Myocyte (in vitro differentiated cells): ENCODE data around the gene NXN. TPM values are rescaled to one million over a fixed set of nuclear protein-coding genes. Genes with fewer than 3 reads are reported as not detected.
"Not testable (repeated sequence)": the region's sequence is repeated elsewhere in the genome, so short reads cannot be mapped to it uniquely, and the experiment has no call there.

ENCODE experiments used
- DNase-seq: peaks from one replicate; pipeline ENCODE4 v3.0.0-alpha.2; 2012; ENCODE audit warnings: low read depth
- total RNA-seq: library from RNA; depleted of rRNA; stranded (reverse); fragments of >200 nt; gene quantifications from 2 replicates; pipeline ENCODE4 v1.2.3, GENCODE V29; 2014

Gene NXN
- total RNA-seq, 1 donor from 2014 or later: 9.6 TPM

DNA sequence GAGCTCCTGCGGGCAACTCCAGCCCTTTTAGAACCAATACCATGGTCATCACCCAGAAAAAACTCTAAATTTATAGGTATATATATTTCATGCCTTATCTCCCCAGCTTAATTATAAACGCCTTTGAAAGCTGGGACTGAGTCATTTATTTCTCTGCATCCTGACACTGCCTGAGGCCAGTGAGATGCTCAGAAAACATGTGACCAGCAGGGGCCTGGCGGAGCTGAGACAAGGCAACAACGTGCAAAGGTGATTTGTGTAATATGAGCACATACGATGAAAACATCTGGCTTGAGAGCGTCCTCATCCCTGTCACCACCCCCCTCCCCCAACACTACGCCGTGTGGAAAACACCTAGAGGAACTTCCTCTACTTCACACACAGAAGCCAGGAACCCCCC, 22.7 kb downstream of the NXN start:
- DNase-seq: no peak

DNA sequence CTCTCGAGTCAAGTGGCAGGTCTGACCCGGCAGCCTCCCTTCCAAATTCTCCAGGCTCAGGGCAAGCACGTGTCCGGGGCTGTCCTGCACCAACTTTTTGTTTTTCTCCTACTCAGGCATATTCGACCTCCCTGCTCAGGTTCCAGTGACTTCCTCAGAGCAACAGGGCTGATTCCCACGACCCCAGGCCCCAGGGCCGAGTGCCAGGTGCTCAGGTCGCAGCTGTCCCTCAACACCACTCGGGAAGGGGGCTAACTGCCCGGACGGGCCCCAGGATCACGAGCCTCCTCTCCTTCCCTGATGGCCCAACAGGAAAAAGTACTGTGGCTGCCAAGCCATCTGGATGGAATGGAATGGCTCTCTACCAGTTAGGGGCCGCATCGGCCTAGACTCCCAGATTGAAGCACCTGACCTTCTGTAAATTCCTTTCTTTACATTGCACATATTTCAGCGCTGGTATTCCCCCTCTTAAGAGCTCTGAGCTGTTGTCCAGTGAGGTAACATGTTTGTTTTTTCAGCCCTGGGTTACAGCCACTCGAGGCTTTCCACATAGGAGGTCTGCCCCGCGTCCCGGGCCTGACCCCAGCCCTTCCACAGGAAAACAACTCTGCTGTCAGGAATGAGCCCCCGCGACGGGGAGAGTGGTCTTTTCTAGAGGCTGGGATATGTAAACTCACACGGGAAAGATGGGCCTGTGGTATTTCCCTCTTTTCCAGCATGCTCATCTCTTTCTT, 25.0 kb downstream of the NXN start:
- DNase-seq: no peak

GRCh38 chr17:953767-954166, 25.8 kb downstream of the NXN start:
- no peak for DNase-seq

DNA sequence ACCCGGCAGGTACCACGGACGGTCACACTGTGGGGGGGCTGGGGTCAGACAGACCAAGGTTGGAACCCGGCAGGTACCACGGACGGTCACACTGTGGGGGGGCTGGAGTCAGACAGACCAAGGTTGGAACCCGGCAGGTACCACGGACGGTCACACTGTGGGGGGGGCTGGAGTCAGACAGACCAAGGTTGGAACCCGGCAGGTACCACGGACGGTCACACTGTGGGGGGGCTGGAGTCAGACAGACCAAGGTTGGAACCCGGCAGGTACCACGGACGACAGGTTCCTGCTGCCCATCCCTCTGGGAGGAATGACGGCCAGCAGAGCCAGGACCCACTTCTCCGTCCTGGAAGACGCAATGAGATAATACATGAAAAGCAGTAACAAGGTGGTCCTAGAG, 27.0 kb downstream of the NXN start:
- not testable (repeated sequence) for DNase-seq

- peak; percentile 90 for DNase-seq
Measured at GRCh38 chr17:951325-952132, 28.0 kb downstream of the NXN start.

DNA sequence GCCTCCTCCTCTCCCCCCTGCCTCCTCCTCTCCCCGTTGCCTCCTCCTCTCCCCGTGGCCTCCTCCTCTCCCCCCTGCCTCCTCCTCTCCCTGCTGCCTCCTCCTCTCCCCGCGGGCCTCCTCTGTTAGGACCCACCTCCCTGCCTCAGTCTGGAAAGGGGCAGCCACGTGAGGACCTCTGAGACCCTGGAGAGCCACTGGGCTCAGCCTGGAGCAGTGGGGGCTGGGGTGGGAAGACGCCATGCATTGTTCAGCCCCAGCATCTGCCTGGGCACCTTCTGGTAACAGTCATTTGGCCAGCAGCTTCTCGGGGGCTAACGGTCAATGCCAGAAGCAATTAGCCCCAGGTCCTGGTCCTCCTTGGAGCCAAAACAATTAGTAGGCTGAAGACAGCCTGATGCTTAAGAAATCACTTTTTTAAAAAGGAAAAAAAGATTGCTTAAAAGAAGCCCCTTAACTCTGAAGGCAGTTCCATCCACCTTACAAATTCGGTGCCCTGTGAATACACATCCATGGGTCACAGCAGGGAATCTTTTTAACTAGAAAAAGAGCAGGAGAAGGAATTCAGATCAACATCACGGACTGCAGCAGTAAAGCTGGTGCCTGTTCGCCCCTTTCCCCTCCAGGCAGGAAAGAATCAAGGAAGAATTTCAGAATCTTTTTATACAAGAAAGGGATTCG, 29.8 kb downstream of the NXN start:
- no peak for DNase-seq

DNA sequence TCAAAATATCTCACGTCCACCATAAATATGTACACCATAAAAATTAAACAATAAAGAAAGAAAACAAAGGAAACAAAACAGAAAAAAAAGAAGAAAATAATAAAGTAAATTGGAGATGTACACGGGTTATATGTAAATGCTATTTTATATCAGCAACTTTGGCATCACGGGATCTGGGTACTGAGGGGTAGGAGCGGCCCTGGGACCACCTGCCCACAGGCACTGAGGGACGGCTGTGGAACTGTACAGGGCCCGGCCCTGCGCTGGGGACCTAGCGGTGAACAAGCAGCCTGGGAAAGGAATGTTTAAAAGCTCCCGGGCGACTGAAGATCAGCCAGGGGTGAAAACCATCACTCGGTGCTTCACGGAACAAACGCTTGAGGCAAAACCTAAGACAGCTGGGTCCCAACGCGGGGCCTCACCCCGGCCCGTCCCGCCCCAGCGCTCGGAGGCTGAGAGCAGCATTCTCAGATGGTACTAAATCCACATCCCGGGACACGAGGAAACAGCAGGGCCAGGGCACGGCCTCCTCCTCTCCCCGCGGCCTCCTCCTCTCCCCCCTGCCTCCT, 31.2 kb downstream of the NXN start:
- DNase-seq: no peak

- DNase-seq: no peak
Measured at GRCh38 chr17:946510-947236, 32.9 kb downstream of the NXN start.

- DNase-seq: peak; percentile 28
Measured at GRCh38 chr17:945672-946071, 33.9 kb downstream of the NXN start.

- no peak for DNase-seq
Measured at GRCh38 chr17:944266-944826, 35.2 kb downstream of the NXN start.

- DNase-seq: no peak
Measured at GRCh38 chr17:935485-935884, 44.1 kb downstream of the NXN start.

- peak; percentile 73 for DNase-seq
Measured at GRCh38 chr17:933312-934073, 46.1 kb downstream of the NXN start.

DNA sequence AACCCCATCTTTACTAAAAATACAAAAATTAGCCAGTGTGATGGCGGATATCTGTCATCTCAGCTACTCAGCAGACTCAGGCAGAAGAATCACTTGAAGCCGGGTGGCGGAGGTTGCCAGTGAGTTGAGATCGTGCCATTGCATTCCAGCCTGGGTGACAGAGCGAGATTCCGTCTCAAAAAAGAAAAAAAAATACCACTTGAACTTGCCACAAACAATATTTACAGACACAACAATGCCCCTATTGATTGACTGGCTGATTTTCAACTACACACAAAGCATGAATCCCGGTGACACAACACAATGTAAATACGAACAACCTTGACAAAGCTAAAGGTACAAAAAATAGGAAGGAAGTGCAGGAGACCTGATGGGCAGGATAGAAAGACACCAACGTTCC, 49.3 kb downstream of the NXN start:
- no peak for DNase-seq

DNA sequence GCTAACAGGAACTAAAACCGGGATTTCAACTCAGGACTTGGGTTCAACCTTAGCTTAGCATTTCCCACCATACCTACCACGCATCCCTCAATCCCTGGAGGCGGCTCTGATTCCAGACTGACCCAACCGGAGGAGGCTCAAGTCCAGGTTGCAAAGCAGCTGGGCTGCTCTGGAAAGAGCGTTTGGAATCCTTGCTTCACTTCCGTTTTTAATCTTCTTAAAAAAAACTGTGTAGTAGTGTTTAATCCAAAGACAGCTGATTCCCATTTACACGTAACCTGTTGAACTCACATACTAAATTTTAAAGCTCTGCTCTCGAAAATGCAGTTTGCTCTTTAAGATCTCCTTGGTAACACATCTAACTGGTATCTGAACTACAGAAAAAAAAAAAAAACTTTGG, 50.0 kb downstream of the NXN start:
- DNase-seq: no peak

- peak; percentile 64 for DNase-seq
Measured at GRCh38 chr17:927611-928461, 51.7 kb downstream of the NXN start.

DNA sequence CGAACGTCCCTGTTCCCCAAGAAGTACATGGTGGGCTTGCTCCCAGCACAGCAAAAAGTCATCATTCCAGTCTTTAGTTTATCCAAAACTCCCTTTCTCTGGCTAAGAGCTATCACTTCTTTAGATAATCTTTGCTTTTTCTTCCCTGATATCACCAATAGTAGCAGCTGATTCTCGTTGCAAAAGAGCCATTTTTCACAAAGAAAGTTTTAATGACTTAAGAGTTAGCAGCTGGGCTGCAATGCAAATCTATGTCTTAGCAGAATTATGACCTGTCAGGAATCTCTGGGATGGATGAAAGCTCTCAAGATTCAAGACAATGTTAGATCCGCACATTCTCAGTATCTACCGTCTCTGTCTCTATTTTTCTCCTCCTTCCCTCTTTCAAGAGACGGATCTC, 53.8 kb downstream of the NXN start:
- DNase-seq: no peak

DNA sequence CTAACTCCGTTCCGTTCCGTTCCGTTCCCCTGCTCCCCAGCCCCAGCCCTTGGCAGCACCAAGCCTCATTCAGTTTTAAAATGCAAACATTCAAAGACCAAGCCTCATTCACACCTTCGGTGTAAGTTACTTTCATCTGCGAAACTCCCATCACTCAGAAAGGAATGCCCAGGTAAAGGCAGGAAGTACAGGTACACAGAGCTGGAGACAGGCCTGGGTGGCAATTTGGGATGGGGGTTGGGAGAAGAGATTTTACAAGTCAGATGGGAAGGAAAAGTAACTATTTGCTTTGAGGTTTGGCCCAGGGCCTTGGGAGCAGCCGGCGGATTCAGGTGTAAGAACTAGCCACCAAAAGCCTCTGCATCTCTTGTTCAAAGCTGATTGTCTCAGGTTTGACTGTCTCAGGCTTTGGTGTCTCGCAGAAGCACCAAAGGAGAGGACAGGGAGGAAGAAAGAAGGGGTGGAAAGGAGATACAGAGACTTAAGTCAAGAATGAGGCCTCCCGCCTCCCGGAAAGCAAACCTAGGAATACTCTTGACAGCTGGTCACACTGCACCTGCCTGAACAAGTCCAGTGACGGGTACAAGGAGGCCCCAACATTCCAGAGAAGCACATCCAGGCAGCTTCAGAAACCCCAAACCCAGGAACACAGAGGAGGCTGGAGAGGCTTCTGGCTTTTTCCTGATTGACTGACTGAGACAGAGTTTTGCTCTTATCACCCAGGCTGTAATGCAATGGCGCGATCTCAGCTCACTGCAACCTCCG, 54.7 kb downstream of the NXN start:
- DNase-seq: peak; percentile 24

DNA sequence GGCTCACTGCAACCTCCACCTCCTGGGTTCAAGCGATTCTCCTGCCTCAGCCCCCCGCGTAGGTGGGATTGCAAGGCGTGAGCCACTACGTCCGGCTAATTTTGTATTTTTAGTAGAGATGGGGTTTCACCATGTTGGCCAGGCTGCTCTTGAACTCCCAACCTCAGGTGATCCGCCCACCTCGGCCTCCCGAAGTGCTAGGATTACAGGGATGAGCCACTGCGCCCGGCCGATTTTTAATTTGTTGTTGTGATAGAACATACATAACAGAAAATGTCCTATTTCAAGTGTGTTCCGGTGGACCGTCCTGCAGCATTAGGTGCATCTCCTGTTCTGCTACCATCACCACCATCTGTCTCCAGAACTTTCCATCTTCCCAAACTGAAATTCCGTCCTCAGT, 55.3 kb downstream of the NXN start:
- not testable (repeated sequence) for DNase-seq
